Measurements from ENCODE around the gene HS3ST2. TPM values are rescaled to one million over a fixed set of nuclear protein-coding genes. Genes with fewer than 3 reads are reported as not detected.
"Not testable (repeated sequence)": the region's sequence is repeated elsewhere in the genome, so short reads cannot be mapped to it uniquely, and the experiment has no call there.

The HS3ST2 gene
- total RNA-seq, 1 donor from 2014 or later = not detected

GRCh38 chr16:22929461-22929860 is 115.5 kb downstream of the HS3ST2 start:
- no peak for DNase-seq (ENCODE audit: low spot score)
- H3K9me3 Mint-ChIP-seq = no peaks in the 10 kb centered on the region
- H3K4me3 Mint-ChIP-seq (ENCODE audit: low read depth) = no peak overlapping the region
- no peaks in the 10 kb centered on the region for H3K36me3 Mint-ChIP-seq (ENCODE audit: low read depth)
- H3K27ac Mint-ChIP-seq = no peak overlapping the region
- intact Hi-C loops (cut with micrococcal nuclease) = no loop called here
- no peaks in the 10 kb centered on the region for H3K4me1 Mint-ChIP-seq (ENCODE audit: low read depth)
- peaks cover 18% of the 10 kb centered on the region for H3K27me3 Mint-ChIP-seq (ENCODE audit: low read depth)

DNA sequence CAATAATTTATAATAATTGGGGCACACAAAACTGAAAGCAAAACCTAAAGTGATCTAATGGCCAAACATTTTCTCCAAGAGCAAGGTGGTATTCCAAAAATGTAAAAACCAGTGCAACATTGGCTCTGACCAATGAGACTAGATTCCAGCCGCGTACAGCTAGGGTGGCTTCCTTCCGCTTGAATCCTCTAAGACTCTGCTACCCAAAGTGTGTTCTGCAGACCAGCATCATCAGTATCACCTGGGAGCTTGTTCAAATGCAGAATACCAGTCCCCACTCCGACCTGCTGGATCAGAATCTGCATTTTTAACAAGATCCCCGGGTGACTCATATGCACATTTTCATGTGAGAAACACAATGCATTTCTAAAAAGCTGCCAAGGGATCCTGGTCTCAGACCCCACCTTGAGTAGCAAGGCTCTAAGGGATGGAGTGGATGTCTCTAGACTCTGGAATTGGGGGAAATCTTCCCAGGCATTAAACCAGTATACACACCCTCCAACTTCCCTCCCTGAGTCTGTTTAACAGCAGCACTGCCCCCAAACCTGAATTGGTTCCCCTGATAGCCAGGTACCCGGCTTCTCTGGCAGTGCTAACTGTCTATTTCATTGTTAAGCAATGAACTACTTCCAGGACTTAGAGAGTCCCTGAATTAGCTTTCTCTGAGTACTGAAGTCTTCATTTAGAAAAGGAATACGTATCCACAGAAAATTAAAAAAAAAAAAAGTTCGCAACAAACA is 118.2 kb downstream of the HS3ST2 start:
- no peak overlapping the region for H3K4me3 Mint-ChIP-seq (ENCODE audit: low read depth)
- intact Hi-C loops (cut with micrococcal nuclease) = no loop called here

DNA sequence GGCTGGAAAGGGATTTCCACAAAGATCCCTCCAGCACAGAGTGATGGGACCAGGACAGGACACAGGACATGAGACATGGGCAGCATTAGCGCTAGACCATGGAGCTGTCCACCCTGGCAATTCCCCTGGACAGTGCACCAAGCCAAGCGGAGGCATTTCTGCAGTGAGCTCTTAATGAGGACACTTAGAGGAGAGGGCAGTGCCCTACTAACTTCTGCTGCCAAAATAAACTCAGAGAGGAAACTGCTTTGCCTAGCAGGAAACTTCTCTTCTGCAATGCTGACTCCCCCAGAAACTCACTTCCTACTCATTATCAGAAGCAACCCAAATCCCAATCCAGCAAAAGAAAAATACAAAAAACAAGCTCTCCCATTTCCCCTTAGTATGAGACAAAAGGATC is 119.2 kb downstream of the HS3ST2 start:
- no peaks in the 10 kb centered on the region for H3K9me3 Mint-ChIP-seq
- no peaks in the 10 kb centered on the region for H3K4me1 Mint-ChIP-seq (ENCODE audit: low read depth)
- intact Hi-C loops (cut with micrococcal nuclease) = no loop called here

More for the DNA sequence above, 118.2 kb downstream of the HS3ST2 start:
- Mint-ChIP-seq H3K27ac (no peak overlapping the region), H3K36me3 (ENCODE audit: low read depth) (no peaks in the 10 kb centered on the region), H3K9me3 (no peaks in the 10 kb centered on the region), H3K4me1 (ENCODE audit: low read depth) (no peaks in the 10 kb centered on the region), H3K27me3 (ENCODE audit: low read depth) (peaks cover 18% of the 10 kb centered on the region)
- no peak for DNase-seq (ENCODE audit: low spot score)

DNA sequence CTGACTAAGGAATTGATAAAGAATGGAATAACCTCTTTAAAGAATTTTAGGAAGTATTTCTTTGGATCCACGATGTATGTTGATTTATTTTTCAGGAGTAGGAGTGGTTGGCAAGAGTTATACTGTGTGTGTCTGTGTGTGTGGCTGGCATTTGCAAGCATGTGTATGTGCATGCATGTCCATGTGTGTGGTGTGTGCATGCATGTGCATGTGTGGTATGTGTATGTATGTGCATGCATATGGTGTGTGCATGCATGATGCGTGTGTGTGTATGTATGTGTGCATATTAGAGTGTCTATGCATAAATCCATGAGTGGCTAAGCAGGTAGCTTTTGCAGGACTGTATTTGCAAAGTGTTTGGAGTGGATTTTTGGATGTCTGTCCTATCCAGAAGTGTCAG is 120.8 kb downstream of the HS3ST2 start:
- H3K27ac Mint-ChIP-seq = no peak overlapping the region
- peaks cover 14% of the 10 kb centered on the region for H3K27me3 Mint-ChIP-seq (ENCODE audit: low read depth)
- no peaks in the 10 kb centered on the region for H3K9me3 Mint-ChIP-seq
- no peak for DNase-seq (ENCODE audit: low spot score)
- no peak overlapping the region for H3K4me3 Mint-ChIP-seq (ENCODE audit: low read depth)
- H3K36me3 Mint-ChIP-seq (ENCODE audit: low read depth) = no peaks in the 10 kb centered on the region
- no peaks in the 10 kb centered on the region for H3K4me1 Mint-ChIP-seq (ENCODE audit: low read depth)
- intact Hi-C loops (cut with micrococcal nuclease) = no loop called here

More for the DNA sequence above, 119.2 kb downstream of the HS3ST2 start:
- H3K27me3 Mint-ChIP-seq (ENCODE audit: low read depth) = peaks cover 16% of the 10 kb centered on the region
- H3K4me3 Mint-ChIP-seq (ENCODE audit: low read depth) = no peak overlapping the region
- no peak for DNase-seq (ENCODE audit: low spot score)
- H3K27ac Mint-ChIP-seq = no peak overlapping the region
- no peaks in the 10 kb centered on the region for H3K36me3 Mint-ChIP-seq (ENCODE audit: low read depth)

DNA sequence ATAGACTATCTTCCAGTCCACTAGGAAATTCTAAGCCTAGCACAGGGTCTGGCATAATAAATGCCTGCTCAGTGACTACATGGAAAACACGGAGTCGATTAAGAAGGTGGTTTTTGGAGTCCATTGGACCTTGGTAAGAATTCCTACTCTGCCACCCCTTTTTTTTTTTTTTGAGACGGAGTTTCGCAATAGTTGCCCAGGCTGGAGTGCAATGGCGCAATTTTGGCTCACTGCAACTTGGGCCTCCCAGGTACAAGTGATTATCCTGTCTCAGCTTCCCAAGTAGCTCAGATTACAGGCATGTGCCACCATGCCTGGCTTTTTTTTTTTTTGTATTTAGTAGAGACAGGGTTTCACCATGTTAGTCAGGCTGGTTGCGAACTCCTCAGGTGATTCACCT is 123.2 kb downstream of the HS3ST2 start:
- no peaks in the 10 kb centered on the region for H3K4me1 Mint-ChIP-seq (ENCODE audit: low read depth)
- no peaks in the 10 kb centered on the region for H3K36me3 Mint-ChIP-seq (ENCODE audit: low read depth)
- no peaks in the 10 kb centered on the region for H3K9me3 Mint-ChIP-seq
- DNase-seq (ENCODE audit: low spot score) = no peak
- peaks cover 9% of the 10 kb centered on the region for H3K27me3 Mint-ChIP-seq (ENCODE audit: low read depth)
- no peak overlapping the region for H3K4me3 Mint-ChIP-seq (ENCODE audit: low read depth)
- intact Hi-C loops (cut with micrococcal nuclease) = no loop called here
- no peak overlapping the region for H3K27ac Mint-ChIP-seq

GRCh38 chr16:22938647-22939046 is 124.7 kb downstream of the HS3ST2 start:
- Mint-ChIP-seq H3K36me3 (ENCODE audit: low read depth) (no peaks in the 10 kb centered on the region), H3K4me3 (ENCODE audit: low read depth) (no peak overlapping the region), H3K4me1 (ENCODE audit: low read depth) (no peaks in the 10 kb centered on the region)

DNA sequence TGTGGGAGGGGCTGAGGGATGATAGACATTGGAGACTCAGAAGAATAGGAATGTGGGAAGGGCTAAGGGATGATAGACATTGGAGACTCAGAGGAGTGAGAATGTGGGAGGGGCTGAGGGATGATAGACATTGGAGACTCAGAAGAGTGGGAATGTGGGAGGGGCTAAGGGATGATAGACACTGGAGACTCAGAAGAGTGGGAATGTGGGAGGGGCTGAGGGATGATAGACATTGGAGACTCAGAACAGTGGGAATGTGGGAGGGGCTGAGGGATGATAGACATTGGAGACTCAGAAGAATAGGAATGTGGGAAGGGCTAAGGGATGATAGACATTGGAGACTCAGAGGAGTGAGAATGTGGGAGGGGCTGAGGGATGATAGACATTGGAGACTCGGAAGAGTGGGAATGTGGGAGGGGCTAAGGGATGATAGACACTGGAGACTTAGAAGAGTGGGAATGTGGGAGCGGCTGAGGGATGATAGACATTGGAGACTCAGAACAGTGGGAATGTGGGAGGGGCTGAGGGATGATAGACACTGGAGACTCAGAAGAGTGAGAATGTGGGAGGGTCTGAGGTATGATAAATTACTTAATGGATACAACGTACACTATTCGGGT is 125.9 kb downstream of the HS3ST2 start:
- intact Hi-C loops (cut with micrococcal nuclease) = loop anchor here (10.0 kb wide), 1 partner anchor 1295 kb away; no protein-coding TSS in a partner anchor
- peaks cover 11% of the 10 kb centered on the region for H3K27me3 Mint-ChIP-seq (ENCODE audit: low read depth)
- DNase-seq (ENCODE audit: low spot score); H3K36me3 Mint-ChIP-seq (ENCODE audit: low read depth); H3K4me1 Mint-ChIP-seq (ENCODE audit: low read depth); H3K9me3 Mint-ChIP-seq; H3K4me3 Mint-ChIP-seq (ENCODE audit: low read depth); H3K27ac Mint-ChIP-seq: not testable (repeated sequence)

More at GRCh38 chr16:22938647-22939046, 124.7 kb downstream of the HS3ST2 start:
- Mint-ChIP-seq H3K27ac (no peak overlapping the region), H3K27me3 (ENCODE audit: low read depth) (peaks cover 1% of the 10 kb centered on the region), H3K9me3 (no peaks in the 10 kb centered on the region)
- intact Hi-C loops (cut with micrococcal nuclease) = no loop called here
- no peak for DNase-seq (ENCODE audit: low spot score)

DNA sequence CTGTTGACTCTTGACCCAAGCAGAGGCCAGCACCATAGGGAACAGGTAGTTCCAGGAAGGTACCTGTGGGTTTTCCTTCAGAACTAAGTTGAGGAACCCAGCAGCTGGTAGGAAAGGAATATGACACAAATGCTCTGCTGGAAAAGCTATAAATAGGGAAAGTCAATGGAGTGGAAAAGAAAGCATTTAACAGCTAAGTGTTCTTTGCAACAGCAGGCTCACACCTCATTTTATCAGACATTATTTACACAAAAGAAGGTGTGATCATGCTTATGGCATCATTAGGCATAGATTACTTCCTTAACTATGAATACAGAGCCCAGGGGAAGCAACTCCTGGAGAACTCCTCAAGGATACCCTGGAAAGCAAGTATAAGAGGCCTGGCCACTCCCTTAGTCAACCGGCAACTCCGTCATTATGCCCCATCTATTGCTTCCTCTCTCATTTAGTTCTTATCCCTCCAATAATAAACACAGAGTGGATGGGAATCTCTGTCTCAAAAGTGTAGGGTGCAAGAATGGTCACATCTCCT is 128.1 kb downstream of the HS3ST2 start:
- H3K4me1 Mint-ChIP-seq (ENCODE audit: low read depth) = no peaks in the 10 kb centered on the region
- no peak overlapping the region for H3K27ac Mint-ChIP-seq
- DNase-seq (ENCODE audit: low spot score) = no peak
- intact Hi-C loops (cut with micrococcal nuclease) = loop anchor here (10.0 kb wide), 1 partner anchor 1297 kb away; no protein-coding TSS in a partner anchor
- H3K36me3 Mint-ChIP-seq (ENCODE audit: low read depth) = no peaks in the 10 kb centered on the region
- H3K4me3 Mint-ChIP-seq (ENCODE audit: low read depth) = no peak overlapping the region
- peaks cover 19% of the 10 kb centered on the region for H3K27me3 Mint-ChIP-seq (ENCODE audit: low read depth)
- H3K9me3 Mint-ChIP-seq = no peaks in the 10 kb centered on the region

- Mint-ChIP-seq H3K27ac (no peak overlapping the region), H3K9me3 (no peaks in the 10 kb centered on the region), H3K4me3 (ENCODE audit: low read depth) (no peak overlapping the region), H3K36me3 (ENCODE audit: low read depth) (no peaks in the 10 kb centered on the region), H3K4me1 (ENCODE audit: low read depth) (no peaks in the 10 kb centered on the region), H3K27me3 (ENCODE audit: low read depth) (peaks cover 27% of the 10 kb centered on the region)
- DNase-seq (ENCODE audit: low spot score) = no peak
- intact Hi-C loops (cut with micrococcal nuclease) = loop anchor here (10.0 kb wide), 1 partner anchor 1298 kb away; no protein-coding TSS in a partner anchor
Observed at GRCh38 chr16:22942811-22943210, 128.8 kb downstream of the HS3ST2 start.

- no peak for DNase-seq (ENCODE audit: low spot score)
- intact Hi-C loops (cut with micrococcal nuclease) = loop anchor here (10.0 kb wide), 1 partner anchor 1301 kb away; no protein-coding TSS in a partner anchor
- Mint-ChIP-seq H3K27ac (no peak overlapping the region), H3K27me3 (ENCODE audit: low read depth) (peaks cover 39% of the 10 kb centered on the region), H3K9me3 (no peaks in the 10 kb centered on the region), H3K4me1 (ENCODE audit: low read depth) (peaks cover 8% of the 10 kb centered on the region), H3K4me3 (ENCODE audit: low read depth) (no peak overlapping the region), H3K36me3 (ENCODE audit: low read depth) (no peaks in the 10 kb centered on the region)
Observed at GRCh38 chr16:22945361-22945760, 131.4 kb downstream of the HS3ST2 start.

GRCh38 chr16:22946433-22946832 is 132.5 kb downstream of the HS3ST2 start:
- peaks cover 39% of the 10 kb centered on the region for H3K27me3 Mint-ChIP-seq (ENCODE audit: low read depth)
- H3K27ac Mint-ChIP-seq = no peak overlapping the region
- H3K4me3 Mint-ChIP-seq (ENCODE audit: low read depth) = no peak overlapping the region
- intact Hi-C loops (cut with micrococcal nuclease) = loop anchor here (10.0 kb wide), 1 partner anchor 1302 kb away; no protein-coding TSS in a partner anchor
- no peaks in the 10 kb centered on the region for H3K9me3 Mint-ChIP-seq
- no peak for DNase-seq (ENCODE audit: low spot score)
- H3K4me1 Mint-ChIP-seq (ENCODE audit: low read depth) = peaks cover 8% of the 10 kb centered on the region
- H3K36me3 Mint-ChIP-seq (ENCODE audit: low read depth) = no peaks in the 10 kb centered on the region

GRCh38 chr16:22948058-22948602 is 134.2 kb downstream of the HS3ST2 start:
- Mint-ChIP-seq H3K9me3 (no peaks in the 10 kb centered on the region), H3K4me3 (ENCODE audit: low read depth) (no peak overlapping the region), H3K4me1 (ENCODE audit: low read depth) (peaks cover 8% of the 10 kb centered on the region), H3K27me3 (ENCODE audit: low read depth) (peaks cover 39% of the 10 kb centered on the region), H3K27ac (no peak overlapping the region), H3K36me3 (ENCODE audit: low read depth) (no peaks in the 10 kb centered on the region)
- intact Hi-C loops (cut with micrococcal nuclease) = loop anchor here (2.0 to 10.0 kb wide), 2 partner anchors 49 to 1303 kb away; no protein-coding TSS in a partner anchor
- DNase-seq (ENCODE audit: low spot score) = no peak
